Skeletal muscle cell (primary cell): ENCODE measurements around the gene ARHGAP1.

Experiments used
- DNase-seq: peaks from one replicate; pipeline ENCODE4 v3.0.0-alpha.2; 2010; ENCODE audit warnings: low read depth
- H3K4me3 ChIP-seq: 2 replicates; pipeline ENCODE4 v1.5.1; 2011; ENCODE audit warnings: low read depth, mild to moderate bottlenecking, control low read depth, low read length, moderate library complexity

The ARHGAP1 gene

GRCh38 chr11:46697303-46697702 is 3.1 kb downstream of the ARHGAP1 start:
- DNase-seq = no peak
- no peak overlapping the region for H3K4me3 ChIP-seq

- no peak for DNase-seq
- H3K4me3 ChIP-seq = no peak overlapping the region
Measured at GRCh38 chr11:46696212-46696558, 4.2 kb downstream of the ARHGAP1 start.

- no peak overlapping the region for H3K4me3 ChIP-seq
- DNase-seq = no peak
Measured at GRCh38 chr11:46695345-46696211, 4.8 kb downstream of the ARHGAP1 start.

GRCh38 chr11:46694607-46695006 is 5.8 kb downstream of the ARHGAP1 start:
- DNase-seq = no peak
- no peak overlapping the region for H3K4me3 ChIP-seq

- no peak overlapping the region for H3K4me3 ChIP-seq
- no peak for DNase-seq
Measured at GRCh38 chr11:46694072-46694471, 6.3 kb downstream of the ARHGAP1 start.

- no peak for DNase-seq
Measured at GRCh38 chr11:46693597-46694012, 6.8 kb downstream of the ARHGAP1 start.

DNA sequence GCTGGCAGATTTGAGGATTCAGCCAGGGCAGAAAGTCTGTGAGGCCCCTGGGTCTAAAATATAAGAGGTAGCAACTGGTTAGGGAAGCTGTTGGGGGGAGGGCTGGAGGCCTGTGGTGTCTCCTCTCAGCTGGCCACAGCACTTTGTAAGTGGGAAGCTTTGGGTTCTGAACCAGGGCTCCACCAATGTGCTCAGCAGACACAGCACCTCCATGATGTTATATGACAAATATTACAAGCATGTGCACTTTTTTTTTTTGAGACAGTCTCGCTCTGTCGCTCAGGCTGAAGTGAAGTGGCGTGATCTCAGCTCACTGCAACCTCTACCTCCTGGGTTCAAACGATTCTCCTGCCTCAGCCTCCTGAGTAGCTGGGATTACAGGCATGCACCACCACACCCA is 8.0 kb downstream of the ARHGAP1 start:
- DNase-seq = no peak
- H3K4me3 ChIP-seq = no peak overlapping the region

More at GRCh38 chr11:46693597-46694012, 6.8 kb downstream of the ARHGAP1 start:
- no peak overlapping the region for H3K4me3 ChIP-seq

- H3K4me3 ChIP-seq = no peak overlapping the region
- DNase-seq = no peak
Measured at GRCh38 chr11:46690702-46691101, 9.7 kb downstream of the ARHGAP1 start.

- DNase-seq = no peak
- H3K4me3 ChIP-seq = no peak overlapping the region
Measured at GRCh38 chr11:46686886-46687795, 13.3 kb downstream of the ARHGAP1 start.

DNA sequence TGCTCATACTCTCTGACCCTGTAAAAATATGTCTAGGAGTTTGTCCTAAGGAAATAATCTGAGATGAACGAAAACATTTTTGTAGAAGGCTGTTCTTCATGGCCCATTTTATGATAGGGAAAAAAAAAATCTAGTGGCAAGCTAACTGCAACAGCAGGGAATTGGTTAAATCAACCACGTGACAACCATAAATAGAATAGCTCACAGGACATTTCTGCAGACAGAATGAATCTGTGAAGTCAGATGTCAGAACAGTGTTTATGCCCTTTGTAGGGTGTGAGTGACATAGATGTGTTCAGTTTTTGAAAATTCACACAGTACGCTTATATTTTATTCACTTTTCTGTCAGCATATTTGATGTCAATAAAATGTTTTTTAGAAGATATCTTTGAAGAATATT is 16.1 kb downstream of the ARHGAP1 start:
- no peak overlapping the region for H3K4me3 ChIP-seq
- DNase-seq = no peak

- no peak for DNase-seq
- no peak overlapping the region for H3K4me3 ChIP-seq
Measured at GRCh38 chr11:46682773-46683752, 17.4 kb downstream of the ARHGAP1 start.

GRCh38 chr11:46681814-46682213 is 18.6 kb downstream of the ARHGAP1 start:
- no peak for DNase-seq
- H3K4me3 ChIP-seq = no peak overlapping the region

DNA sequence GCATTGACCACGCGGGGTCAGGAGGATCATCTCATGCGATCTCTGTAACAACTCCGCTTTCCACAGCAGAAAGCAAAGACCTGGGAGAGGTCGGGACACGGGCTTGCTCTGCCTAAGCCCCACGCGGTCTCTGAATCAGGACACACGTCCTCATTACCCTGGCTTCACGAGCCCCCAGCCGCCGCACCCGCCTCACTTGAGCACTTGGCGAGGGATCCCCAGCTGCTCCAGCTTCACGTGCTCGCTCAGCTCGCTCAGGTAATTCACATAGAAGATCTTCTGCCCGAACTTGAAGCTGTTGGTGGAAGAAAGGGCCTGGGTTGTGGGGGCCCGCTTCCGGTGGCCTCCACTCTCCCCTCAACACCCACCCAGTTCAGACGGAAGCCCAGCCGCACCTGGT is 19.6 kb downstream of the ARHGAP1 start:
- DNase-seq = no peak
- H3K4me3 ChIP-seq = no peak overlapping the region

DNA sequence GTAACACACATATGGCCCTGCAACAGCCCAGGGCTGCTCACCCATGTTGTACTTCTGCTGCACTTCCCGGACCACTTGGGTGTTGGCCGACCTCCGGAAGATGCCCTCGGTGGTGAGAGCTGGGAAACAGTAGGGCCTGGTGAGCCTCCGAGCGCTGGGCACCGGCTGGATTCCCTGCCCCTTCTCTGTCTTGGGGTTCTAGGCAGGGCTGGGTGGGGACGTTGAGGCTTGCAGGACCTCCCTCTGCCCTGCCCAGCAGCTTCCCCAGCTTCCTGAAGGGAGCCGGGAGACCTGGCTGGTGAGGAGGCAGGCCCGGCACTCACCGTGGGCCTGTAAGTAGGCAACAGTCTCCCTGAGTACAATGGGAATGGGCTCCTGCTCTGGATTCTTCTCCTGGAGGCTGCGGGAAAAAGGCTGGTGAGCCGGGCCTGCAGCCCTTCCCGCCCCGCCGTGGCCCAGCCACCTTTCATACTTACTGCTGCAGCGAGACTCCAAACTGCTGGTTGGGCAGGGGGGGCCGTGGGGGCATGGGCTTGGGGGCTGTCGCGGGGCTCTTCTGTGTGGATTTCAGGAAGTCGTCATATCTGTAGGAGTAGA is 20.2 kb downstream of the ARHGAP1 start:
- DNase-seq = no peak
- no peak overlapping the region for H3K4me3 ChIP-seq

DNA sequence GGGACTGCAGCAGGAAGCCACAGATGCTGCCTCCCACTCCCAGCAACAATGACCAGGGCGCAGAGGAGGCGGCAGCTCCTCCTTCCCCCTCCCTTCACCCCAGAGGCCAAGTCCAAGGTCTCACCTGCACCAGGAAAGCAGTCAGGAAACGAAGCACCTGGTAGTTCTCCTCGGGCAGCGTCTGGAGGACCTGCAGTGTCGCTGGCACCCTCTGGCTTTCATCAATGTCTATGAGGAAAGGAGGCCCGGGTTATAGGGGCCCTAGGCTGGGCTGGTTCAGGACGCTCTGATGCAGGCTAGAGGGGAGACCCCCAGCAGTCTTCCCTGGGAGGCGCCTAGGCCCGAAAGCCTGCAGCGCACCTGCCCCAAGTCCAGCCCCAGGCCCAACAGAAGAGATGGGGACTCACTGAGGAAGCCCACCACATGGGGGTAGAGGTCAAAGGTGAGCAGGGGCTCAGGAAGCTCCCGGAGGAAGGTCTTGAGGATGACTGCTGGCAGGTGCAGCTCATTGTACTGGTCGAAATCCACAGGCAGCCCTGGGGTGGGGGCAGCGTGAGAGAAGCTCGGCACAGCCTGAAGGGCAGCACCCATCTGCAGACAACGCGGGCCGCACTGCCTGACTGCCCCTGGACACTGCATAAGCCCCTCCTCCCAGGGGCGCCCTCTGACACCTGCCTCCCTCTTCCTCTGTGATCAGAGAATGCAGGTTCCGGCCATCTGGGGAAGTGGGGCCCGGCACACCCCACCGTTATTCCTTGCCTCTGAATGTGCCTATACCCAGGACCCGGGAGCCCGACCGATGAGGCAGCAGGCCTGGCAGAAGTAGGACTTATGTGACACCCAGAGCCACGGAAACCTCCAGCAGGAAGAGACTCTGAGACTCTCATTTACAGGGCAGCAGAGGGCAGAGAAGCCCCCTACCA is 20.9 kb downstream of the ARHGAP1 start:
- H3K4me3 ChIP-seq = no peak overlapping the region
- DNase-seq = no peak

GRCh38 chr11:46678741-46679130 is 21.7 kb downstream of the ARHGAP1 start:
- DNase-seq = no peak
- no peak overlapping the region for H3K4me3 ChIP-seq

- H3K4me3 ChIP-seq = no peak overlapping the region
- no peak for DNase-seq
Measured at GRCh38 chr11:46677991-46678740, 22.3 kb downstream of the ARHGAP1 start.
